Cardiac muscle cell (in vitro differentiated cells and primary cell): ENCODE measurements around the gene RASAL2. TPM values are rescaled to one million over a fixed set of nuclear protein-coding genes. Genes with fewer than 3 reads are reported as not detected.
"Not testable (repeated sequence)": the region's sequence is repeated elsewhere in the genome, so short reads cannot be mapped to it uniquely, and the experiment has no call there.

Experiments
- DNase-seq, 2 donors: peaks; one replicate each; pipeline versions ENCODE4 v3.0.0 to v3.0.0-alpha.2; 2010 to 2017; ENCODE audit warnings: low read depth in 1 of 2, low spot score in 1 of 2
- H3K27ac ChIP-seq: fragments of 200-600 bp; sonication (generic); 2 replicates; pipeline ENCODE4 v1.5.1; 2016
- H3K27me3 ChIP-seq: fragments of 200-600 bp; sonication (generic); 2 replicates; pipeline ENCODE4 v1.6.0; 2016; ENCODE audit warnings: control low read depth
- H3K36me3 ChIP-seq: fragments of 200-600 bp; sonication (generic); 2 replicates; pipeline ENCODE4 v1.5.1; 2016; ENCODE audit warnings: control low read depth
- H3K4me1 ChIP-seq: fragments of 200-600 bp; sonication (generic); 2 replicates; pipeline ENCODE4 v1.8.1; 2017; ENCODE audit warnings: low read depth, mild to moderate bottlenecking, mixed run types
- H3K4me3 ChIP-seq: fragments of 200-600 bp; sonication (generic); 2 replicates; pipeline ENCODE4 v1.5.1; 2016; ENCODE audit warnings: mild to moderate bottlenecking
- H3K9me3 ChIP-seq: fragments of 200-600 bp; sonication (generic); 2 replicates; pipeline ENCODE4 v1.5.1; 2017; ENCODE audit warnings: low read depth, mild to moderate bottlenecking, control low read depth
- polyA plus RNA-seq: library from polyadenylated mRNA; unstranded; fragments of >200 nt; fragmentation: Nextera tagmentation; extraction: Ambion mirVana; gene quantifications from 2 replicates; pipeline ENCODE4 v1.2.1, GENCODE V29; 2016
- total RNA-seq: library from RNA; depleted of rRNA; stranded (reverse); fragments of >200 nt; gene quantifications from 2 replicates; pipeline ENCODE4 v1.2.3, GENCODE V29; 2016
- TF ChIP-seq, protein P1 (sequence below): IDR thresholded peaks from 2 replicates; pipeline ENCODE4 v1.5.1; 2012; ENCODE audit warnings: low read depth, mild to moderate bottlenecking, low read length

The RASAL2 gene
- total and polyA plus RNA-seq, 2 experiments from 2014 or later, result 11.2 to 35.3 TPM

DNA sequence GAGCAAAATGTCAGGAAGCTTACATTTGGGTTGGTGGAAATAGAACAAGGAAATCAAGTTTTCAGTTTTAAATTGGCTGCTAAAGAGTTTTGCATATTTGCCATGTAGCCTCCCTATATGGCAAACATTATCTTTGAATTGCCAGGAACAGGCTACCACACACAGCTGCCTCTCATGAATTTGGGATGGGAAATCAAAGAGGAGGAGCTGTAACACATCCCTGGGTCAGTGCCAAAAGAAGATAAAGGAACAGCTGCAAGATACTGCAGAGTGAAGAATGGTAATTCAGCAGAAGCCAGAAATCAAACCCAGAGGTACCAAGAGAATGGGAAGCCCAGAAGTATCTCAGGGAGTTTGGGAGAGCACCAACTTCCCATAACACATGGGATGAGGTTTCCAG lies 18.6 kb upstream of the RASAL2 start:
- DNase-seq, result peak in 1 of 2 donors; percentile 77
- Histone ChIP-seq H3K4me1 (no peaks in the 10 kb centered on the region), H3K36me3 (no peaks in the 10 kb centered on the region), H3K27ac (no peak overlapping the region), H3K27me3 (no peaks in the 10 kb centered on the region), H3K9me3 (no peaks in the 10 kb centered on the region), H3K4me3 (no peak overlapping the region)
- TF ChIP-seq, protein P1, sequence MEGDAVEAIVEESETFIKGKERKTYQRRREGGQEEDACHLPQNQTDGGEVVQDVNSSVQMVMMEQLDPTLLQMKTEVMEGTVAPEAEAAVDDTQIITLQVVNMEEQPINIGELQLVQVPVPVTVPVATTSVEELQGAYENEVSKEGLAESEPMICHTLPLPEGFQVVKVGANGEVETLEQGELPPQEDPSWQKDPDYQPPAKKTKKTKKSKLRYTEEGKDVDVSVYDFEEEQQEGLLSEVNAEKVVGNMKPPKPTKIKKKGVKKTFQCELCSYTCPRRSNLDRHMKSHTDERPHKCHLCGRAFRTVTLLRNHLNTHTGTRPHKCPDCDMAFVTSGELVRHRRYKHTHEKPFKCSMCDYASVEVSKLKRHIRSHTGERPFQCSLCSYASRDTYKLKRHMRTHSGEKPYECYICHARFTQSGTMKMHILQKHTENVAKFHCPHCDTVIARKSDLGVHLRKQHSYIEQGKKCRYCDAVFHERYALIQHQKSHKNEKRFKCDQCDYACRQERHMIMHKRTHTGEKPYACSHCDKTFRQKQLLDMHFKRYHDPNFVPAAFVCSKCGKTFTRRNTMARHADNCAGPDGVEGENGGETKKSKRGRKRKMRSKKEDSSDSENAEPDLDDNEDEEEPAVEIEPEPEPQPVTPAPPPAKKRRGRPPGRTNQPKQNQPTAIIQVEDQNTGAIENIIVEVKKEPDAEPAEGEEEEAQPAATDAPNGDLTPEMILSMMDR, result no peak

DNA sequence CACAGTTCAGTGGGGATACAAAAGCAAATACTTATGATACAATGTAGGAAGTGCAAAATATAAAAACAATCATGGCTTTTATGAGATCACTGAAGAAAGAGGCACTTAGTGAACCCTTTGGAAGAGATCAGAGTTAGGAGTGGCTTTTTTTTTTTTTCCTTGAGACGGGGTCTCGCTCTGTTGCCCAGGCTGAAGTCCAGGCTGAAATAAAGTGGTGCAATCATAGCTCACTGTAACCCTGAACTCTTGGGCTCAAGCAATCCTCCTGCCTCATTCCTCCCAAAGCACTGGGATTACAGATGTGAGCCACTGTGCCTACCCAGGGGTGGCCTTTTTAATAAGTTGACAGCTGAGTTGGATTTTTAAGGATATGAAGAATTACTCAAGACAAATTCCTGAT lies 17.3 kb upstream of the RASAL2 start:
- TF ChIP-seq, protein P1, result no peak
- Histone ChIP-seq H3K36me3 (no peaks in the 10 kb centered on the region), H3K9me3 (no peaks in the 10 kb centered on the region), H3K27ac (no peak overlapping the region), H3K27me3 (no peaks in the 10 kb centered on the region), H3K4me3 (no peak overlapping the region), H3K4me1 (no peaks in the 10 kb centered on the region)
- DNase-seq, result no peak

GRCh38 chr1:178077917-178078316 lies 16.0 kb upstream of the RASAL2 start:
- no peaks in the 10 kb centered on the region for H3K27me3 ChIP-seq
- H3K36me3 ChIP-seq, result no peaks in the 10 kb centered on the region
- DNase-seq, result no peak

DNA sequence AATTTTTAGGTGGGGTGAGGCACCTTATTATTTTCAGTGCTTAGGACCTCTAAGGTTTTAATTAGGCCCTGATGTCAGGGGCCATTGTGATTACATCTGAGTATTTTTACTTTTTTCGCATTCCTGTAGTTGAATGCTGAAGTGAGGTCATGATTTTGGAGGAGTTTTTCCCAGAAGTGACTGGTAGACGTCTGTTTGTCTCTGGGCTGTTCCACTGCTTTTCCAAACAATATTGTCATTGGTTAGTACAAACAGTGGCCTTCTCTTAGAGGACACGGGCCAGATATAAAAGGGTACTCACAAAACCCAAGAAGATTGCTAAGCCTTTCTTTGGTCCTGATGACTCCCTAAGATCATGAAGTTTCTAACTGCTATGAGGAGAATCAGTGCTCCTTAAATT lies 7.6 kb upstream of the RASAL2 start:
- Histone ChIP-seq H3K36me3 (no peaks in the 10 kb centered on the region), H3K4me3 (no peak overlapping the region), H3K9me3 (no peaks in the 10 kb centered on the region), H3K27ac (no peak overlapping the region), H3K27me3 (no peaks in the 10 kb centered on the region), H3K4me1 (peaks cover 8% of the 10 kb centered on the region)
- no peak for DNase-seq
- TF ChIP-seq, protein P1, result no peak

More at GRCh38 chr1:178077917-178078316, 16.0 kb upstream of the RASAL2 start:
- TF ChIP-seq, protein P1, result no peak
- Histone ChIP-seq H3K27ac (no peak overlapping the region), H3K4me1 (no peaks in the 10 kb centered on the region), H3K9me3 (no peaks in the 10 kb centered on the region), H3K4me3 (no peak overlapping the region)

- TF ChIP-seq, protein P1, result no peak
- H3K27me3 ChIP-seq, result no peaks in the 10 kb centered on the region
Measured at GRCh38 chr1:178086766-178087165, 7.1 kb upstream of the RASAL2 start.

GRCh38 chr1:178088651-178089050 lies 5.3 kb upstream of the RASAL2 start:
- TF ChIP-seq, protein P1, result no peak
- no peaks in the 10 kb centered on the region for H3K27me3 ChIP-seq
- no peak overlapping the region for H3K4me3 ChIP-seq
- no peak overlapping the region for H3K27ac ChIP-seq
- H3K4me1 ChIP-seq, result peaks cover 8% of the 10 kb centered on the region
- H3K36me3 ChIP-seq, result no peaks in the 10 kb centered on the region
- DNase-seq, result no peak
- H3K9me3 ChIP-seq, result no peaks in the 10 kb centered on the region

More at GRCh38 chr1:178086766-178087165, 7.1 kb upstream of the RASAL2 start:
- peak in 1 of 2 donors; percentile 46 for DNase-seq
- no peaks in the 10 kb centered on the region for H3K9me3 ChIP-seq
- no peak overlapping the region for H3K4me3 ChIP-seq
- H3K27ac ChIP-seq, result no peak overlapping the region
- no peaks in the 10 kb centered on the region for H3K36me3 ChIP-seq
- peaks cover 8% of the 10 kb centered on the region for H3K4me1 ChIP-seq

- not testable (repeated sequence) for H3K27ac ChIP-seq, H3K4me3 ChIP-seq
- peaks cover 18% of the 10 kb centered on the region for H3K4me1 ChIP-seq
Measured at GRCh38 chr1:178091454-178091853, 2.5 kb upstream of the RASAL2 start.

More at GRCh38 chr1:178091454-178091853, 2.5 kb upstream of the RASAL2 start:
- not testable (repeated sequence) for H3K36me3 ChIP-seq, H3K27me3 ChIP-seq, H3K9me3 ChIP-seq, DNase-seq
